GM23338 (cell line): ENCODE data around the gene MAN2B2. TPM values are rescaled to one million over a fixed set of nuclear protein-coding genes. Genes with fewer than 3 reads are reported as not detected.
"Not testable (repeated sequence)": the region's sequence is repeated elsewhere in the genome, so short reads cannot be mapped to it uniquely, and the experiment has no call there.

Source experiments
- ATAC-seq: fragments of 200-7000 bp; cut with Tn5 transposase; 3 replicates; pipeline ENCODE4 v1.9.1; 2020
- DNase-seq: peaks from one replicate; pipeline ENCODE4 v3.0.0-alpha.2; 2015; ENCODE audit warnings: low spot score
- H2AFZ ChIP-seq: fragments of 200-600 bp; sonication (generic); 2 replicates; pipeline ENCODE4 v1.8.0; 2016; ENCODE audit warnings: antibody characterized with exemption, mild to moderate bottlenecking, moderate library complexity
- H3F3A ChIP-seq: fragments of 200-600 bp; sonication (generic); replicated peaks from 2 replicates; pipeline ENCODE4 v1.8.0; 2017; ENCODE audit warnings: antibody characterized with exemption, mixed run types, low read depth
- H3K27ac ChIP-seq: fragments of 200-600 bp; sonication (generic); 2 replicates; pipeline ENCODE4 v1.6.1; 2016; ENCODE audit warnings: low read depth
- H3K27me3 ChIP-seq: fragments of 200-600 bp; sonication (generic); 2 replicates; pipeline ENCODE4 v1.8.0; 2016; ENCODE audit warnings: mild to moderate bottlenecking, mixed run types, moderate library complexity; ENCODE audit not compliant: insufficient read depth
- H3K36me3 ChIP-seq: fragments of 200-600 bp; sonication (generic); 2 replicates; pipeline ENCODE4 v1.8.0; 2016; ENCODE audit warnings: mild to moderate bottlenecking; ENCODE audit not compliant: insufficient read depth
- H3K4me1 ChIP-seq: fragments of 200-600 bp; sonication (generic); 2 replicates; pipeline ENCODE4 v1.8.0; 2016; ENCODE audit warnings: mild to moderate bottlenecking, moderate library complexity; ENCODE audit not compliant: insufficient read depth
- H3K4me2 ChIP-seq: fragments of 200-600 bp; sonication (generic); 2 replicates; pipeline ENCODE4 v1.7.1; 2017; ENCODE audit warnings: mixed run types
- H3K4me3 ChIP-seq: fragments of 200-600 bp; sonication (generic); 2 replicates; pipeline ENCODE4 v1.6.1; 2016; ENCODE audit warnings: mixed run types
- H3K79me2 ChIP-seq: fragments of 200-600 bp; sonication (generic); replicated peaks from 2 replicates; pipeline ENCODE4 v1.8.0; 2017; ENCODE audit warnings: mild to moderate bottlenecking; ENCODE audit not compliant: insufficient read depth
- H3K9me2 ChIP-seq: fragments of 200-600 bp; sonication (generic); 2 replicates; pipeline ENCODE4 v1.8.0; 2017; ENCODE audit not compliant: insufficient read depth
- H4K20me1 ChIP-seq: fragments of 200-600 bp; sonication (generic); replicated peaks from 2 replicates; pipeline ENCODE4 v1.8.0; 2017; ENCODE audit warnings: mild to moderate bottlenecking; ENCODE audit not compliant: insufficient read depth
- H3K27ac Mint-ChIP-seq: 2 replicates; pipeline ENCODE4 v1.8.0; 2020; ENCODE audit warnings: inconsistent platforms, mild to moderate bottlenecking, moderate library complexity, mixed read lengths
- H3K27me3 Mint-ChIP-seq: 3 replicates; pipeline ENCODE4 v1.8.0; 2022; ENCODE audit warnings: low read depth, mild to moderate bottlenecking, moderate library complexity, mixed read lengths, inconsistent platforms; ENCODE audit not compliant: insufficient read depth, poor library complexity
- H3K36me3 Mint-ChIP-seq: 3 replicates; pipeline ENCODE4 v1.8.0; 2021; ENCODE audit warnings: low read depth, mild to moderate bottlenecking, inconsistent platforms, moderate library complexity, mixed read lengths
- H3K4me1 Mint-ChIP-seq: 3 replicates; pipeline ENCODE4 v1.8.0; 2020; ENCODE audit warnings: mild to moderate bottlenecking, inconsistent platforms, mixed read lengths
- H3K4me3 Mint-ChIP-seq: 3 replicates; pipeline ENCODE4 v1.8.0; 2021; ENCODE audit warnings: moderate library complexity, mild to moderate bottlenecking, inconsistent platforms, mixed read lengths
- H3K9me3 Mint-ChIP-seq: 3 replicates; pipeline ENCODE4 v1.8.0; 2020; ENCODE audit warnings: moderate library complexity, mild to moderate bottlenecking, inconsistent platforms, mixed read lengths
- CREB1 ChIP-seq: fragments of 250-450 bp; sonication (Bioruptor Pico); IDR thresholded peaks from 2 replicates; pipeline ENCODE4 v1.5.0; 2020; ENCODE audit warnings: low read depth, mild to moderate bottlenecking, moderate library complexity
- CTCF ChIP-seq, 2 experiments: fragments of 200-600 bp in 1 of 2; sonication (generic) in 1 of 2; conservative IDR thresholded peaks; 2 replicates each; pipeline versions ENCODE4 v1.5.1 to v1.6.1; 2016 to 2017; ENCODE audit warnings: antibody characterized with exemption in 2 of 2, low read depth in 2 of 2, mild to moderate bottlenecking in 2 of 2, moderate library complexity in 1 of 2
- ETS1 ChIP-seq: IDR thresholded peaks from 2 replicates; pipeline ENCODE4 v1.6.1; 2016; ENCODE audit warnings: antibody characterized with exemption
- EZH2phosphoT487 ChIP-seq: fragments of 200-600 bp; sonication (generic); IDR thresholded peaks from one replicate; pipeline ENCODE4 v1.8.1; 2018; ENCODE audit warnings: antibody characterized with exemption; ENCODE audit not compliant: unreplicated experiment
- JUNB ChIP-seq: IDR thresholded peaks from one replicate; pipeline ENCODE4 v1.6.1; 2016; ENCODE audit warnings: antibody characterized with exemption; ENCODE audit not compliant: unreplicated experiment
- NANOG ChIP-seq: IDR thresholded peaks from 2 replicates; pipeline ENCODE4 v1.6.1; 2016; ENCODE audit warnings: antibody characterized with exemption, borderline replicate concordance
- REST ChIP-seq: IDR thresholded peaks from one replicate; pipeline ENCODE4 v1.6.1; 2018; ENCODE audit warnings: antibody characterized with exemption; ENCODE audit not compliant: unreplicated experiment
- polyA plus RNA-seq: library from polyadenylated mRNA; unstranded; fragments of >200 nt; fragmentation: Nextera tagmentation; extraction: Ambion mirVana; gene quantifications from 2 replicates; pipeline ENCODE4 v1.2.1, GENCODE V29; 2016
- total RNA-seq: library from RNA; depleted of rRNA; stranded (reverse); fragments of >200 nt; shearing (Covaris generic); gene quantifications from 2 replicates; pipeline ENCODE4 v1.2.3, GENCODE V29; 2014

MAN2B2 gene
- total and polyA plus RNA-seq, 2 experiments from 2014 or later: 1.6 to 6.9 TPM

GRCh38 chr4:6628484-6628883 lies 53.5 kb downstream of the MAN2B2 start:
- H2AFZ ChIP-seq, ATAC-seq, H3K4me2 ChIP-seq, DNase-seq, H3K27me3 ChIP-seq, H3K9me2 ChIP-seq, H4K20me1 ChIP-seq, H3K27ac Mint-ChIP-seq, H3K36me3 Mint-ChIP-seq, H3K27me3 Mint-ChIP-seq, H3K4me1 ChIP-seq, H3K4me3 Mint-ChIP-seq, H3K4me3 ChIP-seq, H3F3A ChIP-seq, H3K36me3 ChIP-seq, H3K27ac ChIP-seq, H3K9me3 Mint-ChIP-seq, H3K79me2 ChIP-seq: not testable (repeated sequence)
- peaks cover 13% of the 10 kb centered on the region for H3K4me1 Mint-ChIP-seq

GRCh38 chr4:6632125-6632524 lies 57.1 kb downstream of the MAN2B2 start:
- no peak overlapping the region for H2AFZ ChIP-seq
- H3K9me2 ChIP-seq: no peaks in the 10 kb centered on the region
- H3K4me3 ChIP-seq: no peak overlapping the region
- Mint-ChIP-seq H3K36me3 (no peaks in the 10 kb centered on the region), H3K27me3 (no peaks in the 10 kb centered on the region), H3K9me3 (no peaks in the 10 kb centered on the region), H3K4me3 (no peak overlapping the region), H3K4me1 (peaks cover 16% of the 10 kb centered on the region), H3K27ac (no peak overlapping the region)
- H4K20me1 ChIP-seq: no peaks in the 10 kb centered on the region
- H3K27me3 ChIP-seq: no peaks in the 10 kb centered on the region
- H3K27ac ChIP-seq: no peak overlapping the region
- TF ChIP-seq EZH2phosphoT487 (no peak), NANOG (no peak), CTCF (conservative IDR thresholded peaks at IDR 0.05; ENCODE audit: low read depth in 2 of 2) (no peak), JUNB (no peak), CREB1 (CRISPR knock-in tag) (no peak), ETS1 (no peak), REST (no peak)
- no peaks in the 10 kb centered on the region for H3F3A ChIP-seq
- H3K4me1 ChIP-seq: peaks cover 10% of the 10 kb centered on the region; the same call in 1 of the 2 replicates
- no peak overlapping the region for H3K4me2 ChIP-seq
- no peaks in the 10 kb centered on the region for H3K79me2 ChIP-seq
- H3K36me3 ChIP-seq: no peaks in the 10 kb centered on the region
- ATAC-seq: no peak
- no peak for DNase-seq
